ENCODE data around the gene ZNF391.
"Not testable (repeated sequence)": the region's sequence is repeated elsewhere in the genome, so short reads cannot be mapped to it uniquely, and the experiment has no call there.

Gene ZNF391

DNA sequence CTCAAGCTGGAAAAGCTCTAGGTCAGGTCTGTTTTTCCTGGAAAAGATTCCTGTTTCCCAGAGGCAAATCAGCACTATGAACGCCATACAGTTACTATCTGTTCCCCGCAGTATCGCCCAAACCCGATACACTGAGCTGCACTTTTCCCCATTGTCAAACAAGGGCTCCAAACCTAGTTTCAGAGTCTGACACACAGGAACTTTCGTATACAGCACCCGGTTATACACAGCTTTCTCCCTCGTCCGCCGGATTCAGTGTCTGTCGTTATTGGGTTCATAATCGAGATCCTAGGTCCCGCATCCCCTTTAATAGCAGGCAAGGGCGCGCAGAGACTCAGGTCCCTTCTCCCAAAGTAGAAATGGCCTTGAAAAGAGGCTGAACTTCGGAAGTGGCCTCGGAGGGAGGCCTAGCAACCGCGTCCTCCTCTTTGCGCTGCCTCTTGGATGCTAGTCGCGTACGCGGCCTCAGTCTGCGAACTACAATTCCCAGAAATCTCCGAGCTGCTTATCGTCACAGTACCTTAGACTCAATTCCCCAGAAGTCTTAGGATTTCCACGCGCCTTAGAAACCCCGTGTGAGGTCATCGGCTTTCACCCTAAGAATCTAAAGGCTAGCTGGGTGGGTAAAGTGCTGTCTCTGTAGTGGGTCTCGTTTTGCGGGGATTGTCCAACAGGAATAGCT is 34.2 kb downstream of the ZNF391 start:
- DNase-seq (ENCODE audit: low spot score) = no peak

GRCh38 chr6:27424851-27425250 is 36.3 kb downstream of the ZNF391 start:
- DNase-seq (ENCODE audit: low spot score) = not testable (repeated sequence)

DNA sequence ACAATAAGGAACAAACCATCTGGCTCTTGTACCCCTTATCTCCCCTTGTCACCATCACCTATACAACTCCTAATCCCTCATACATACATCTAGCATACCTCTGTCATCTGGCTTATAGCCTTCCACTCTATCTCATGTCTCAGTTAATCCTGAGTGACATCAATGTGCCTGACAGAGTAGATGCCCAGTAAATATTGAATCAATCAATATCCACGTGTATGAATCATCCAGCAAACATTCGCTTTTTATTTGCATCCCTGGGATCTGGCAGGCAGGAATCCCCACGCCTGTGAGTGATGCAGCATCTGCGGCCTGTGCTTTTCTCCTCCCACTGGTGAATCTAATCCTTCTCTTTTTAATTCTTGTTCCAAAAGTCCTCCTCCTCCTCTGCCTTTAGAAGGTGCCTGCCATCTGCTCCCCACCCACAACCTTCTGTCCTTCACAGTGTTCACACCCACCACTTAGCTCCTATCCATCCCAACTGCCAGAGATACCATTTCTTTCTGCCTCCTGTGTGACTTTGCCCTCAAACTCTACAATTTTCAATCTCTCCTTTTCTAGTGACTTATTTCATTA is 37.6 kb downstream of the ZNF391 start:
- no peak for DNase-seq (ENCODE audit: low spot score)

DNA sequence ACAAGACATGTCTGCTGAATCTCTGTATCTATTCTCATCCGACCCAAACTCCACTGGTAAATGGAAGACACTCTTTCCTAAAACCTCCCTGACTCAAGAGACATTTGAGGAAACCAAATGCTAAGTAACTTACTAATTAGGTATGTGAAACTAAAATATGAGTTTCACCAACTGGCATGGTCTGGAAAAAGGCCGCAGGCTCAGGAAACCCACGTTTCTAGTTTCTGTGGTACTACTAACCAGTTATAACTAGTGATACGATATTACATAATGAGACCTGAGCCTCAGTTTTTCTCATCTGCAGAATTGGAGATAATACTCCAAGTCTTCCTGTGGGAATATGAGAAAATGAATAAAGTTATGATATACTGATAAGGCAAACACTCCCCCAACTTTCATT is 39.9 kb downstream of the ZNF391 start:
- no peak for DNase-seq (ENCODE audit: low spot score)

GRCh38 chr6:27428966-27429365 is 40.4 kb downstream of the ZNF391 start:
- no peak for DNase-seq (ENCODE audit: low spot score)

DNA sequence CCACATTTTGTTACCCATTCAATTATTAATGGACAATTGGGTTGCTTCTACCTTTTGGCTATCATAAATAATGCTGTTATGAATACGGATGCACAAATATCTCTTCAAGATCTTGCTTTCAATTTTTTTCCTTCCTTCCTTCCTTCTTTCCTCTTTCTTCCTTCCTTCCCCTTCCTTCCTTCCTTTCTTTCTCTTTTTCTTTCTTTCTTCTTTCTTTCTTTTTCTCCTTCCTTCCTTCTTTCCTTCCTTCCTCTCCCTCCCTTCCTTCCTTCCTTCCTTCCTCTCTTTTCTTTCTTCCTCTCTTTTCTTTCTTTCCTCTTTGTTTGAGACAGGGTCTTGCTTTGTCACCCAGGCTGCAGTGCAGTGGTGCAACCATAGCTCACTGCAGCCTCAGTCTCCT is 45.2 kb downstream of the ZNF391 start:
- no peak for DNase-seq (ENCODE audit: low spot score)

DNA sequence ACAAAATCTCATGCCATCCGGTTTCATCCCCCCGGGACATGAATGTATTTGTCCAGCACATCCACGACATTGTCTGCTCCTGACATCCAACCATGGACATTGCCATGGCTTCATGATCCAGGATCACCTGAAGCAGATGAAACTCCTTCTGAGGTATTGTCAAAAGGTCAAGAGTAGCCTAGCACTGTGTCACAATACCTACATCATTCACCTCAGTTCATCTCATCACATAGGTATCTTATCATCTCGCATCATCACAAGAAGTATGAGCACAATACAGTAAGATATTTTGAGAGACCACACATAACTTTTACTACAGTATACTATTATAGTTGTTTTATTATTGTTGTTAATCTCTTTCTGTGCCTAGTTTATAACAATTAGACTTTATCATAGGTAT is 50.8 kb downstream of the ZNF391 start:
- no peak for DNase-seq (ENCODE audit: low spot score)

GRCh38 chr6:27441001-27441400 is 52.4 kb downstream of the ZNF391 start:
- DNase-seq (ENCODE audit: low spot score) = no peak

GRCh38 chr6:27442932-27443331 is 54.4 kb downstream of the ZNF391 start:
- no peak for DNase-seq (ENCODE audit: low spot score)

- DNase-seq (ENCODE audit: low spot score) = no peak
Observed at GRCh38 chr6:27448456-27448855, 59.9 kb downstream of the ZNF391 start.

GRCh38 chr6:27451660-27452390 is 63.3 kb downstream of the ZNF391 start:
- DNase-seq (ENCODE audit: low spot score) = no peak

DNA sequence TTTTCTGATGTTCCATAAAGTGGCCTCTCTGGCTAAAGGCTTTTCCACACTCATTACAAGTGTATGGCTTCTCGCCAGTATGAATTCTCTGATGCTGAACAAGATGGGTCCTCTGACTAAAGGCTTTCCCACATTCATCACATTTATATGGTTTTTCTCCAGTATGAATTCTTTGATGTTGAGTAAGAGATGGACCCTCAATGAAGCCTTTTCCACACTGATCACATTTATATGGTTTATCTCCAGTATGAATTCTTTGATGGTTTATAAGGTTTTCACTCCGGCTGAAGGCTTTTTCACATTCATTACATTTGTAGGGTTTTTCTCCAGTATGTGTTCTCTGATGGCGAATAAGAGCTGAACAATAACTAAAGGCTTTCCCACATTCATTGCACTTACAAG is 63.9 kb downstream of the ZNF391 start:
- DNase-seq (ENCODE audit: low spot score) = no peak
